Glomerular visceral epithelial cell (primary cell): ENCODE results near the gene ANAPC2.

ENCODE experiments used
- DNase-seq: peaks from one replicate; pipeline ENCODE4 v3.0.0-alpha.2; 2016; ENCODE audit errors: extremely low spot score

The ANAPC2 gene

DNA sequence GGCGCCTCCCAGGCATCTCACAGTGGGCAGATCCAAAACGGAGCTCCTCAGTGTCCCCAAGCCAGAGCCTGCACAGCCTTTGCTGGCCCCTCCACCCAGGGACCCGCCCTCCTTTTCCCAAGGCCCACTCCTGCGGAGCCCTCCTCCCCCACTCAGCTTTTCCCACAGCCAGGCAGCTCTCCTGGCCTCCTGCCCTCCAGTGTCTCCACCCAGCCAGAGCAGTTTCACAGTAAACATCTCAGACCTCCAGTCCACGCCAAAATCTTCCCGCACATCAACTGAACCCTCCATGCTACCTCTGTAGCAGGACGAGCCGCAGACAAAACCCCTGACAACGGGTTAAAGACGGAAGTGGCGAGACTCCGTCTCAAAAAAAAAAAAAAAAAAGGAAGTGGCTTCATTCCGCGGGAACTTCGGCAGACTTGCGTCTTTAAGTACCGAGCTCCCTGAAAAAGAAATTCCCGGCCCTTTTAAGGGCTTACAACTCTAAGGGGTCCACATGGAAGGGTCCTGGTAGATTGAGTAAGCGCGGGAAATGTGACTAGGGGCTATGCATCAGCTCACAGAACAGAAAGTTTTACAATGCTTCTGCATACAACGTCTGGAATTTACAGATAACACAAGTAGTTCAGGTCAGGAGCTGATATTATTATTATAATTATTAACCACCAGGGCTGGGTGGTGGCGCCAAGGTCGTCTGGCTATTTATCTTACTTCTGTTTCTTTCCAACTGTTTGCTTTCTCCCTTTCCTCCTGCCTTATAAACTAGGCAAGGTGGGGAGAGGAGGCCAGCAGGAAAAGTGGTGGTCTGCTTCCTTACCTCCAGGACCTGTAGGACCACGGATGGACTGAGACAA, 60.8 kb downstream of the ANAPC2 start:
- no peak for DNase-seq

GRCh38 chr9:137126786-137127185, 61.6 kb downstream of the ANAPC2 start:
- no peak for DNase-seq
